H1 (cell line): Measurements from ENCODE around the gene NRXN3. TPM values are rescaled to one million over a fixed set of nuclear protein-coding genes. Genes with fewer than 3 reads are reported as not detected.

Experiments
- CTCF ChIA-PET: fragments of 300-600 bp; sonication (Branson Sonifier 250); formaldehyde crosslinking; loops from one replicate; lab custom pipeline; 2021; ENCODE audit not compliant: partially characterized antibody; lab: Charles Lee
- POLR2A ChIA-PET: fragments of 300-600 bp; sonication (Branson Sonifier 250); formaldehyde crosslinking; loops from one replicate; lab custom pipeline; 2021; ENCODE audit warnings: inconsistent platforms; ENCODE audit not compliant: partially characterized antibody; lab: Charles Lee
- DNase-seq, 2 experiments: peaks; one replicate each; pipeline versions ENCODE4 v3.0.0 to v3.0.0-alpha.2; 2010 to 2022; ENCODE audit warnings: low spot score in 2 of 2, low read depth in 1 of 2, mixed read lengths in 1 of 2
- FAIRE-seq: peaks from 2 replicates; lab custom pipeline; 2011; peaks lifted over from hg19 to GRCh38; lab: Jason Lieb, UNC
- H2AFZ ChIP-seq: 2 replicates; pipeline ENCODE4 v1.8.1; 2012; ENCODE audit warnings: low read length, inconsistent platforms
- H2AK5ac ChIP-seq: 2 replicates; pipeline ENCODE4 v1.6.1; 2013; ENCODE audit warnings: low read depth, low read length
- H2BK120ac ChIP-seq: replicated peaks from 2 replicates; pipeline ENCODE3; 2013; ENCODE audit warnings: low read depth, low read length, inconsistent platforms
- H2BK12ac ChIP-seq: 2 replicates; pipeline ENCODE4 v1.6.1; 2013; ENCODE audit warnings: low read depth, low read length
- H2BK15ac ChIP-seq: 2 replicates; pipeline ENCODE4 v1.6.1; 2013; ENCODE audit warnings: low read length
- H2BK20ac ChIP-seq: 2 replicates; pipeline ENCODE4 v1.6.1; 2013; ENCODE audit warnings: low read length
- H2BK5ac ChIP-seq: 2 replicates; pipeline ENCODE4 v1.6.1; 2013; ENCODE audit warnings: low read depth, low read length
- H3K14ac ChIP-seq: 2 replicates; pipeline ENCODE4 v1.6.1; 2013; ENCODE audit warnings: inconsistent platforms; ENCODE audit not compliant: insufficient read length
- H3K18ac ChIP-seq: 2 replicates; pipeline ENCODE4 v1.6.1; 2013; ENCODE audit warnings: low read length; ENCODE audit errors: extremely low read depth
- H3K23ac ChIP-seq: 2 replicates; pipeline ENCODE4 v1.6.1; 2013; ENCODE audit warnings: inconsistent platforms; ENCODE audit not compliant: insufficient read length
- H3K23me2 ChIP-seq: 2 replicates; pipeline ENCODE4 v1.6.1; 2013; ENCODE audit warnings: low read depth, low read length
- H3K27ac ChIP-seq: 2 replicates; pipeline ENCODE4 v1.6.1; 2011; ENCODE audit warnings: low read depth, low read length, inconsistent platforms
- H3K27me3 ChIP-seq, 4 experiments: replicated peaks in 1 of 4; 1 replicate in 1 of 4; 2 replicates in 3 of 4; pipeline versions ENCODE4 v1.6.1 to v1.8.1; 2011 to 2013; ENCODE audit warnings: low read length in 3 of 4, mild to moderate bottlenecking in 3 of 4, inconsistent platforms in 2 of 4, mixed read lengths in 2 of 4, moderate library complexity in 1 of 4; ENCODE audit not compliant: control insufficient read depth in 3 of 4, insufficient read depth in 3 of 4; ENCODE audit errors: extremely low read depth in 1 of 4
- H3K36me3 ChIP-seq, 4 experiments: 2 replicates each; pipeline versions ENCODE4 v1.6.1 to v1.8.1; 2011 to 2013; ENCODE audit warnings: mild to moderate bottlenecking in 4 of 4, low read length in 3 of 4, moderate library complexity in 2 of 4, control low read depth in 1 of 4, inconsistent platforms in 1 of 4; ENCODE audit not compliant: insufficient read depth in 4 of 4, control insufficient read depth in 2 of 4
- H3K4ac ChIP-seq: replicated peaks from 2 replicates; pipeline ENCODE3; 2013; ENCODE audit warnings: low read length, low read depth, mixed read lengths, inconsistent platforms; ENCODE audit not compliant: insufficient read length
- H3K4me1 ChIP-seq, 4 experiments: replicated peaks in 1 of 4; 1 replicate in 1 of 4; 2 replicates in 3 of 4; pipeline versions ENCODE4 v1.6.1 to v1.8.1; 2011 to 2013; ENCODE audit warnings: low read length in 3 of 4, inconsistent platforms in 2 of 4, mixed read lengths in 1 of 4; ENCODE audit not compliant: insufficient read depth in 4 of 4, control insufficient read depth in 3 of 4
- H3K4me2 ChIP-seq, 2 experiments: 2 replicates each; pipeline versions ENCODE4 v1.6.1 to v1.8.1; 2011 to 2013; ENCODE audit warnings: low read depth in 2 of 2, low read length in 2 of 2, control low read depth in 1 of 2, inconsistent platforms in 1 of 2, mild to moderate bottlenecking in 1 of 2; ENCODE audit not compliant: insufficient read depth in 1 of 2
- H3K4me3 ChIP-seq, 4 experiments: fragments of 200-600, 300-600 bp in 1 of 4; sonication (generic), shearing (Covaris generic), sonication (Bioruptor Twin) in 1 of 4; 2 replicates each; pipeline versions ENCODE4 v1.5.1 to v1.8.1; 2011 to 2016; ENCODE audit warnings: low read length in 4 of 4, low read depth in 3 of 4, control low read depth in 2 of 4, inconsistent platforms in 2 of 4, mild to moderate bottlenecking in 2 of 4, mixed read lengths in 1 of 4, moderate library complexity in 1 of 4; ENCODE audit not compliant: insufficient read depth in 2 of 4; ENCODE audit errors: extremely low read depth in 1 of 4
- H3K56ac ChIP-seq: replicated peaks from 2 replicates; pipeline ENCODE3; 2013; ENCODE audit warnings: low read depth, mild to moderate bottlenecking, mixed read lengths, low read length, inconsistent platforms; ENCODE audit not compliant: insufficient read length
- H3K79me1 ChIP-seq: 2 replicates; pipeline ENCODE4 v1.6.1; 2013; ENCODE audit warnings: low read depth, low read length, control low read depth
- H3K79me2 ChIP-seq, 2 experiments: 2 replicates each; pipeline versions ENCODE4 v1.6.1 to v1.8.1; 2012 to 2013; ENCODE audit warnings: low read length in 2 of 2, mild to moderate bottlenecking in 2 of 2, inconsistent platforms in 1 of 2; ENCODE audit not compliant: insufficient read depth in 2 of 2, control insufficient read depth in 1 of 2
- H3K9ac ChIP-seq, 4 experiments: replicated peaks in 1 of 4; 1 replicate in 1 of 4; 2 replicates in 3 of 4; pipeline versions ENCODE4 v1.6.1 to v1.8.1; 2011 to 2013; ENCODE audit warnings: low read depth in 3 of 4, low read length in 3 of 4, control low read depth in 2 of 4, mild to moderate bottlenecking in 2 of 4, moderate library complexity in 2 of 4, inconsistent platforms in 1 of 4; ENCODE audit errors: extremely low read depth in 1 of 4
- H3K9me3 ChIP-seq, 2 experiments: 2 replicates each; pipeline versions ENCODE4 v1.6.1 to v1.8.1; 2012 to 2013; ENCODE audit warnings: mild to moderate bottlenecking in 2 of 2, moderate library complexity in 2 of 2, control low read depth in 1 of 2, inconsistent platforms in 1 of 2, low read depth in 1 of 2, low read length in 1 of 2, mixed read lengths in 1 of 2; ENCODE audit not compliant: insufficient read depth in 2 of 2
- H4K20me1 ChIP-seq, 2 experiments: replicated peaks in 1 of 2; 2 replicates each; pipeline versions ENCODE3 to v1.8.1; 2011 to 2013; ENCODE audit warnings: inconsistent platforms in 2 of 2, low read length in 2 of 2, mild to moderate bottlenecking in 1 of 2; ENCODE audit not compliant: insufficient read depth in 2 of 2, control insufficient read depth in 1 of 2
- H4K5ac ChIP-seq: 2 replicates; pipeline ENCODE4 v1.6.1; 2013; ENCODE audit warnings: low read length, low read depth, mixed read lengths, inconsistent platforms; ENCODE audit not compliant: insufficient read length
- H4K8ac ChIP-seq: 2 replicates; pipeline ENCODE4 v1.8.0; 2013; ENCODE audit warnings: mild to moderate bottlenecking, moderate library complexity, low read length, inconsistent platforms; ENCODE audit not compliant: insufficient read depth; ENCODE audit errors: extremely low read depth
- H4K91ac ChIP-seq: replicated peaks from 2 replicates; pipeline ENCODE3; 2013; ENCODE audit warnings: low read length, mixed read lengths, inconsistent platforms; ENCODE audit not compliant: insufficient read length
- ASH2L ChIP-seq: fragments of 200-600, 300-600 bp; sonication (generic); IDR thresholded peaks from one replicate; pipeline ENCODE4 v1.7.1; 2017; ENCODE audit warnings: low read length
- BACH1 ChIP-seq: IDR thresholded peaks from 2 replicates; pipeline ENCODE4 v1.6.1; 2012; ENCODE audit warnings: low read length, improper control_type of control experiment
- BCL11A ChIP-seq, 2 experiments: IDR thresholded peaks; one replicate each; pipeline ENCODE4 v1.6.1; 2011; ENCODE audit warnings: low read depth in 2 of 2, low read length in 2 of 2, mild to moderate bottlenecking in 2 of 2
- BRCA1 ChIP-seq: IDR thresholded peaks from 2 replicates; pipeline ENCODE4 v1.6.1; 2012; ENCODE audit warnings: low read depth, low read length, improper control_type of control experiment
- CBX5 ChIP-seq: fragments of 300-800, 300-1000 bp; sonication (generic); IDR thresholded peaks from 2 replicates; pipeline ENCODE4 v1.7.1; 2016; ENCODE audit warnings: antibody characterized with exemption, low read length, low read depth
- CHD1 ChIP-seq: IDR thresholded peaks from 2 replicates; pipeline ENCODE4 v1.6.1; 2012; ENCODE audit warnings: low read depth, low read length, improper control_type of control experiment
- CHD2 ChIP-seq: IDR thresholded peaks from 2 replicates; pipeline ENCODE4 v1.6.1; 2012; ENCODE audit warnings: low read length, improper control_type of control experiment
- CTBP2 ChIP-seq: IDR thresholded peaks from 2 replicates; pipeline ENCODE4 v1.7.0; 2011; ENCODE audit warnings: borderline replicate concordance, mild to moderate bottlenecking, moderate library complexity, mixed read lengths, low read length; ENCODE audit not compliant: insufficient read depth, insufficient read length
- FOSL1 ChIP-seq: IDR thresholded peaks from 2 replicates; pipeline ENCODE4 v1.6.1; 2011; ENCODE audit warnings: mild to moderate bottlenecking, low read depth, low read length, moderate library complexity; ENCODE audit not compliant: insufficient read depth
- GABPA ChIP-seq: IDR thresholded peaks from 2 replicates; pipeline ENCODE4 v1.6.1; 2011; ENCODE audit warnings: mild to moderate bottlenecking, low read length, moderate library complexity, borderline replicate concordance; ENCODE audit not compliant: insufficient read depth
- JUND ChIP-seq: IDR thresholded peaks from 2 replicates; pipeline ENCODE4 v1.6.1; 2011; ENCODE audit warnings: mild to moderate bottlenecking, improper control_type of control experiment, low read length
- MAX ChIP-seq: IDR thresholded peaks from 2 replicates; pipeline ENCODE4 v1.6.1; 2012; ENCODE audit warnings: inconsistent platforms
- PHF8 ChIP-seq: fragments of 200-600 bp; sonication (generic); conservative IDR thresholded peaks from 2 replicates; pipeline ENCODE4 v1.7.1; 2012; ENCODE audit warnings: low read depth, mild to moderate bottlenecking, inconsistent platforms, low read length, moderate library complexity
- RXRA ChIP-seq: IDR thresholded peaks from 2 replicates; pipeline ENCODE4 v1.6.1; 2011; ENCODE audit warnings: low read depth, mild to moderate bottlenecking, low read length, moderate library complexity; ENCODE audit not compliant: insufficient read depth
- SP2 ChIP-seq: IDR thresholded peaks from 2 replicates; pipeline ENCODE4 v1.6.1; 2012; ENCODE audit warnings: mild to moderate bottlenecking, low read length, inconsistent platforms
- TAF1 ChIP-seq: IDR thresholded peaks from 2 replicates; pipeline ENCODE4 v1.6.1; 2011; ENCODE audit warnings: mild to moderate bottlenecking, low read depth, low read length
- WGBS, 2 experiments: shearing (Covaris generic) in 1 of 2; methylation state at CpG; one replicate each; pipeline versions ENCODE4 v1.1.6 to v1.1.7; 2013 to 2015; ENCODE audit warnings: low lambda C conversion rate in 2 of 2, mixed read lengths in 2 of 2, inconsistent platforms in 1 of 2, low coverage in 1 of 2, missing lambda C conversion rate in 1 of 2; ENCODE audit not compliant: insufficient replicate concordance in 2 of 2, insufficient coverage in 1 of 2, insufficient read length in 1 of 2; ENCODE audit errors: extremely low coverage in 1 of 2, missing lambda C conversion rate in 1 of 2; 5-methylcytosine and 5-hydroxymethylcytosine counted together
- polyA plus RNA-seq, 7 experiments: library from polyadenylated mRNA; depleted of rRNA in 3 of 7; stranded (reverse) in 5 of 7; unstranded in 2 of 7; fragments of >200 nt in 5 of 7; fragments of 200-250 nt in 2 of 7; gene quantifications; 1 replicate in 5 of 7; 2 replicates in 1 of 7; 4 replicates in 1 of 7; pipeline versions ENCODE4 v1.2.1 to v1.2.3, GENCODE V29; 2011 to 2013; ENCODE audit warnings: missing spikeins in 2 of 7, mixed read lengths in 2 of 7
- total RNA-seq: library from RNA; stranded (reverse); fragmentation: NEBNext Ultra II Directional; extraction: Animal tissue kit (Norgen Biotek cat#: 25700); gene quantifications from 2 replicates; pipeline ENCODE4 v1.2.1, GENCODE V29; 2021

The NRXN3 gene
- total and polyA plus RNA-seq, 2 of the 8 experiments (the other 6 are each of a cell fraction or from before 2014, with no cell fraction given): 2.6 to 4.1 TPM

- no peak for FAIRE-seq
- H3K4me3 ChIP-seq: no peak overlapping the region
- H2AFZ ChIP-seq: no peak overlapping the region
Measured at GRCh38 chr14:79916892-79917291, 1746.7 kb downstream of the NRXN3 start.

More at GRCh38 chr14:79916892-79917291, 1746.7 kb downstream of the NRXN3 start:
- Histone ChIP-seq H4K5ac (no peak overlapping the region), H3K14ac (no peak overlapping the region), H2BK20ac (no peak overlapping the region), H3K27ac (no peak overlapping the region), H3K4ac (no peak overlapping the region), H3K36me3 (no peaks in the 10 kb centered on the region), H3K23ac (no peak overlapping the region), H3K27me3 (no peaks in the 10 kb centered on the region), H4K8ac (no peak overlapping the region), H3K4me2 (no peak overlapping the region), H2BK15ac (no peak overlapping the region), H3K79me1 (no peaks in the 10 kb centered on the region), H2BK12ac (no peak overlapping the region), H3K79me2 (no peaks in the 10 kb centered on the region), H2BK120ac (no peak overlapping the region), H3K23me2 (no peaks in the 10 kb centered on the region; the same call in 1 of the 2 replicates), H3K9me3 (no peaks in the 10 kb centered on the region), H3K9ac (no peak overlapping the region), H2AK5ac (no peak overlapping the region), H3K18ac (no peak overlapping the region), H3K4me1 (no peaks in the 10 kb centered on the region), H3K56ac (no peak overlapping the region), H4K20me1 (no peaks in the 10 kb centered on the region), H4K91ac (no peak overlapping the region), H2BK5ac (no peak overlapping the region)
- WGBS, 2 experiments: 87% methylated on average over 1 of the region's 1 CpG; no CpG with 5 or more reads in 1 of the 2 experiments
- ChIA-PET POLR2A (no interaction called here), CTCF (interaction anchor here (0.6 kb wide), 1 partner anchor 1386 kb away, joined by 3 read pairs; no protein-coding TSS in a partner anchor)
- TF ChIP-seq CTBP2 (no peak), BCL11A (IDR thresholded peaks at IDR 0.05; ENCODE audit: low read depth in 2 of 2, low read length in 2 of 2) (no peak), CBX5 (no peak), SP2 (no peak), BRCA1 (no peak), ASH2L (no peak), CHD2 (no peak), GABPA (no peak), TAF1 (no peak), FOSL1 (no peak), CHD1 (no peak), BACH1 (no peak), MAX (no peak), RXRA (no peak), JUND (no peak), PHF8 (no peak)
- DNase-seq: no peak
